GM12878 (cell line): Measurements from ENCODE around the gene SNRPN. TPM values are rescaled to one million over a fixed set of nuclear protein-coding genes. Genes with fewer than 3 reads are reported as not detected.

Experiments used
- ATF7 ChIP-seq: fragments of 450-650 bp; IDR thresholded peaks from 2 replicates; pipeline ENCODE4 v1.6.1; 2016; ENCODE audit warnings: low read depth, mild to moderate bottlenecking
- BRCA1 ChIP-seq: IDR thresholded peaks from 2 replicates; pipeline ENCODE4 v1.6.1; 2011; ENCODE audit warnings: low read depth, low read length, improper control_type of control experiment
- CBX5 ChIP-seq: sonication (generic); IDR thresholded peaks from 2 replicates; pipeline ENCODE4 v1.6.1; 2016; ENCODE audit warnings: low read depth, moderate library complexity, mild to moderate bottlenecking, inconsistent platforms
- CREB1 ChIP-seq: IDR thresholded peaks from 2 replicates; pipeline ENCODE4 v1.6.1; 2012; ENCODE audit warnings: low read depth, mild to moderate bottlenecking, inconsistent platforms
- EGR1 ChIP-seq, 2 experiments: IDR thresholded peaks; 1 replicate in 1 of 2; 2 replicates in 1 of 2; pipeline ENCODE4 v1.6.1; 2011 to 2012; ENCODE audit warnings: low read depth in 2 of 2, low read length in 2 of 2, borderline replicate concordance in 1 of 2, mild to moderate bottlenecking in 1 of 2, moderate library complexity in 1 of 2
- FOXM1 ChIP-seq: IDR thresholded peaks from 2 replicates; pipeline ENCODE4 v1.6.1; 2012; ENCODE audit warnings: low read depth, mild to moderate bottlenecking, inconsistent platforms, low read length, moderate library complexity
- NR2C2 ChIP-seq: IDR thresholded peaks from 2 replicates; pipeline ENCODE4 v1.6.1; 2011; ENCODE audit warnings: borderline replicate concordance, low read depth; ENCODE audit not compliant: control insufficient read depth, insufficient read length
- PAX5 ChIP-seq: IDR thresholded peaks from 2 replicates; pipeline ENCODE4 v1.6.1; 2011; ENCODE audit warnings: low read depth, low read length, borderline replicate concordance
- PML ChIP-seq: IDR thresholded peaks from 2 replicates; pipeline ENCODE4 v1.6.1; 2012; ENCODE audit warnings: low read length, inconsistent platforms
- RBBP5 ChIP-seq: fragments of 200-600 bp; sonication (generic); conservative IDR thresholded peaks from 2 replicates; pipeline ENCODE4 v1.6.1; 2016
- SIX5 ChIP-seq: IDR thresholded peaks from 2 replicates; pipeline ENCODE4 v1.6.1; 2011; ENCODE audit warnings: mild to moderate bottlenecking, low read depth, low read length, moderate library complexity; ENCODE audit not compliant: severe bottlenecking
- SRF ChIP-seq, 2 experiments: IDR thresholded peaks; 2 replicates each; pipeline ENCODE4 v1.6.1; 2011; ENCODE audit warnings: low read depth in 2 of 2, low read length in 2 of 2, mild to moderate bottlenecking in 1 of 2, moderate library complexity in 1 of 2
- SUZ12 ChIP-seq: fragments of 200-600 bp; sonication (generic); IDR thresholded peaks from one replicate; pipeline ENCODE4 v1.6.1; 2018; ENCODE audit warnings: antibody characterized with exemption, mild to moderate bottlenecking; ENCODE audit not compliant: unreplicated experiment
- TARDBP ChIP-seq: IDR thresholded peaks from 2 replicates; pipeline ENCODE4 v1.6.1; 2016; ENCODE audit warnings: borderline replicate concordance
- TBL1XR1 ChIP-seq: IDR thresholded peaks from 2 replicates; pipeline ENCODE4 v1.6.1; 2012; ENCODE audit warnings: low read depth, low read length, improper control_type of control experiment
- TCF7 ChIP-seq: IDR thresholded peaks from 2 replicates; pipeline ENCODE4 v1.6.1; 2014; ENCODE audit warnings: antibody characterized with exemption, borderline replicate concordance
- ZNF24 ChIP-seq: fragments of 450-650 bp; IDR thresholded peaks from 2 replicates; pipeline ENCODE4 v1.6.1; 2017; ENCODE audit warnings: antibody characterized with exemption, mild to moderate bottlenecking
- ZNF622 ChIP-seq: fragments of 450-650 bp; IDR thresholded peaks from 2 replicates; pipeline ENCODE4 v1.6.1; 2017; ENCODE audit warnings: mild to moderate bottlenecking, inconsistent platforms
- polyA plus RNA-seq, 11 experiments: library from polyadenylated mRNA; depleted of rRNA in 4 of 11; unstranded in 6 of 11; stranded (reverse) in 5 of 11; fragments of >200 nt; fragmentation: Nextera tagmentation in 4 of 11; fragmentation: Illumina TruSeq in 1 of 11; extraction: Ambion mirVana in 4 of 11; extraction: Trizol in 1 of 11; gene quantifications; 1 replicate in 1 of 11; 2 replicates in 10 of 11; pipeline versions ENCODE4 v1.2.1 to v1.2.3, GENCODE V29; 2011 to 2016; ENCODE audit warnings: inconsistent platforms in 2 of 11, missing spikeins in 2 of 11, low read depth in 1 of 11
- total RNA-seq, 4 experiments: library from RNA; depleted of rRNA in 3 of 4; stranded (reverse); fragments of >200 nt in 3 of 4; fragmentation: Illumina TruSeq in 1 of 4; extraction: Trizol in 1 of 4; gene quantifications; 2 replicates each; pipeline versions ENCODE4 v1.2.1 to v1.2.3, GENCODE V29; 2013 to 2021
- TF ChIP-seq, protein P1 (sequence below): fragments of 450-650 bp; IDR thresholded peaks from 2 replicates; pipeline ENCODE4 v1.6.1; 2017; ENCODE audit warnings: mild to moderate bottlenecking, low read depth, inconsistent platforms; ENCODE audit not compliant: poor library complexity, severe bottlenecking
- TF ChIP-seq, protein P2 (sequence below): fragments of 150-350 bp; IDR thresholded peaks from 2 replicates; pipeline ENCODE4 v1.6.1; 2016; ENCODE audit warnings: low read depth, low read length
- TF ChIP-seq, protein P3 (sequence below): fragments of 450-650 bp; IDR thresholded peaks from 2 replicates; pipeline ENCODE4 v1.6.1; 2017; ENCODE audit warnings: antibody characterized with exemption, mild to moderate bottlenecking, moderate library complexity
- TF ChIP-seq, protein P4 (sequence below): fragments of 450-650 bp; IDR thresholded peaks from 2 replicates; pipeline ENCODE4 v1.6.1; 2016; ENCODE audit warnings: mild to moderate bottlenecking

Gene SNRPN
- total and polyA plus RNA-seq, 10 of the 15 experiments (the other 5 are each of a cell fraction or from before 2014, with no cell fraction given), result 9.1 to 103 (median 45.5) TPM

DNA sequence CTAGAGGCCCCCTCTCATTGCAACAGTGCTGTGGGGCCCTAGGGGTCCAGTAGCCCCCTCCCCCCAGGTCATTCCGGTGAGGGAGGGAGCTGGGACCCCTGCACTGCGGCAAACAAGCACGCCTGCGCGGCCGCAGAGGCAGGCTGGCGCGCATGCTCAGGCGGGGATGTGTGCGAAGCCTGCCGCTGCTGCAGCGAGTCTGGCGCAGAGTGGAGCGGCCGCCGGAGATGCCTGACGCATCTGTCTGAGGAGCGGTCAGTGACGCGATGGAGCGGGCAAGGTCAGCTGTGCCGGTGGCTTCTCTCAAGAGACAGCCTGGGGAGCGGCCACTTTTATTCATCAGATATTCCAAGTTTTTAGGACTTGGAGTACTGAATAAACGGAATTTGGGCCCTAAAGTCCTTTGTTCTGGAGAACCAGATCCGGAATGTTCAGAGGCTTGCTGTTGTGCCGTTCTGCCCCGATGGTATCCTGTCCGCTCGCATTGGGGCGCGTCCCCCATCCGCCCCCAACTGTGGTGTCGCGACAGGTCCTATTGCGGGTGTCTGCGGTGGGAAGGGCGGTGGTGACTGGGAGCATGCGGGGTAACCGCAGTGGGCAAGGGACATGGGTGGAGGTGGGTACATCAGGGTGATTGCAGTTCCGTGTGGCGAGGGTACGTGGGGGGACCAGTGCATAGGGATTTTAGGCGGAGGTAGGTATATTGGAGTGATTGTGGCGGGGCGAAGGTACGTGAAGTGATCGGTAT is at the start of gene SNRPN, which contains the start of gene SNURF (continued):
- TF ChIP-seq, protein P1, sequence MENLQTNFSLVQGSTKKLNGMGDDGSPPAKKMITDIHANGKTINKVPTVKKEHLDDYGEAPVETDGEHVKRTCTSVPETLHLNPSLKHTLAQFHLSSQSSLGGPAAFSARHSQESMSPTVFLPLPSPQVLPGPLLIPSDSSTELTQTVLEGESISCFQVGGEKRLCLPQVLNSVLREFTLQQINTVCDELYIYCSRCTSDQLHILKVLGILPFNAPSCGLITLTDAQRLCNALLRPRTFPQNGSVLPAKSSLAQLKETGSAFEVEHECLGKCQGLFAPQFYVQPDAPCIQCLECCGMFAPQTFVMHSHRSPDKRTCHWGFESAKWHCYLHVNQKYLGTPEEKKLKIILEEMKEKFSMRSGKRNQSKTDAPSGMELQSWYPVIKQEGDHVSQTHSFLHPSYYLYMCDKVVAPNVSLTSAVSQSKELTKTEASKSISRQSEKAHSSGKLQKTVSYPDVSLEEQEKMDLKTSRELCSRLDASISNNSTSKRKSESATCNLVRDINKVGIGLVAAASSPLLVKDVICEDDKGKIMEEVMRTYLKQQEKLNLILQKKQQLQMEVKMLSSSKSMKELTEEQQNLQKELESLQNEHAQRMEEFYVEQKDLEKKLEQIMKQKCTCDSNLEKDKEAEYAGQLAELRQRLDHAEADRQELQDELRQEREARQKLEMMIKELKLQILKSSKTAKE, result no peak
- TF ChIP-seq ZNF622 (no peak), NR2C2 (no peak), RBBP5 (no peak), FOXM1 (no peak), ATF7 (no peak), EGR1 (IDR thresholded peaks at IDR 0.05; ENCODE audit: borderline replicate concordance in 1 of 2, low read depth in 2 of 2, low read length in 2 of 2) (no peak), CBX5 (no peak), PAX5 (no peak), TCF7 (no peak), SUZ12 (no peak), TARDBP (no peak), BRCA1 (no peak), SIX5 (no peak), PML (no peak), TBL1XR1 (no peak), CREB1 (no peak), SRF (IDR thresholded peaks at IDR 0.05; ENCODE audit: low read depth in 2 of 2, low read length in 2 of 2) (no peak), ZNF24 (no peak)
- TF ChIP-seq, protein P2, sequence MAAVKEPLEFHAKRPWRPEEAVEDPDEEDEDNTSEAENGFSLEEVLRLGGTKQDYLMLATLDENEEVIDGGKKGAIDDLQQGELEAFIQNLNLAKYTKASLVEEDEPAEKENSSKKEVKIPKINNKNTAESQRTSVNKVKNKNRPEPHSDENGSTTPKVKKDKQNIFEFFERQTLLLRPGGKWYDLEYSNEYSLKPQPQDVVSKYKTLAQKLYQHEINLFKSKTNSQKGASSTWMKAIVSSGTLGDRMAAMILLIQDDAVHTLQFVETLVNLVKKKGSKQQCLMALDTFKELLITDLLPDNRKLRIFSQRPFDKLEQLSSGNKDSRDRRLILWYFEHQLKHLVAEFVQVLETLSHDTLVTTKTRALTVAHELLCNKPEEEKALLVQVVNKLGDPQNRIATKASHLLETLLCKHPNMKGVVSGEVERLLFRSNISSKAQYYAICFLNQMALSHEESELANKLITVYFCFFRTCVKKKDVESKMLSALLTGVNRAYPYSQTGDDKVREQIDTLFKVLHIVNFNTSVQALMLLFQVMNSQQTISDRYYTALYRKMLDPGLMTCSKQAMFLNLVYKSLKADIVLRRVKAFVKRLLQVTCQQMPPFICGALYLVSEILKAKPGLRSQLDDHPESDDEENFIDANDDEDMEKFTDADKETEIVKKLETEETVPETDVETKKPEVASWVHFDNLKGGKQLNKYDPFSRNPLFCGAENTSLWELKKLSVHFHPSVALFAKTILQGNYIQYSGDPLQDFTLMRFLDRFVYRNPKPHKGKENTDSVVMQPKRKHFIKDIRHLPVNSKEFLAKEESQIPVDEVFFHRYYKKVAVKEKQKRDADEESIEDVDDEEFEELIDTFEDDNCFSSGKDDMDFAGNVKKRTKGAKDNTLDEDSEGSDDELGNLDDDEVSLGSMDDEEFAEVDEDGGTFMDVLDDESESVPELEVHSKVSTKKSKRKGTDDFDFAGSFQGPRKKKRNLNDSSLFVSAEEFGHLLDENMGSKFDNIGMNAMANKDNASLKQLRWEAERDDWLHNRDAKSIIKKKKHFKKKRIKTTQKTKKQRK, result no peak
- TF ChIP-seq, protein P3, sequence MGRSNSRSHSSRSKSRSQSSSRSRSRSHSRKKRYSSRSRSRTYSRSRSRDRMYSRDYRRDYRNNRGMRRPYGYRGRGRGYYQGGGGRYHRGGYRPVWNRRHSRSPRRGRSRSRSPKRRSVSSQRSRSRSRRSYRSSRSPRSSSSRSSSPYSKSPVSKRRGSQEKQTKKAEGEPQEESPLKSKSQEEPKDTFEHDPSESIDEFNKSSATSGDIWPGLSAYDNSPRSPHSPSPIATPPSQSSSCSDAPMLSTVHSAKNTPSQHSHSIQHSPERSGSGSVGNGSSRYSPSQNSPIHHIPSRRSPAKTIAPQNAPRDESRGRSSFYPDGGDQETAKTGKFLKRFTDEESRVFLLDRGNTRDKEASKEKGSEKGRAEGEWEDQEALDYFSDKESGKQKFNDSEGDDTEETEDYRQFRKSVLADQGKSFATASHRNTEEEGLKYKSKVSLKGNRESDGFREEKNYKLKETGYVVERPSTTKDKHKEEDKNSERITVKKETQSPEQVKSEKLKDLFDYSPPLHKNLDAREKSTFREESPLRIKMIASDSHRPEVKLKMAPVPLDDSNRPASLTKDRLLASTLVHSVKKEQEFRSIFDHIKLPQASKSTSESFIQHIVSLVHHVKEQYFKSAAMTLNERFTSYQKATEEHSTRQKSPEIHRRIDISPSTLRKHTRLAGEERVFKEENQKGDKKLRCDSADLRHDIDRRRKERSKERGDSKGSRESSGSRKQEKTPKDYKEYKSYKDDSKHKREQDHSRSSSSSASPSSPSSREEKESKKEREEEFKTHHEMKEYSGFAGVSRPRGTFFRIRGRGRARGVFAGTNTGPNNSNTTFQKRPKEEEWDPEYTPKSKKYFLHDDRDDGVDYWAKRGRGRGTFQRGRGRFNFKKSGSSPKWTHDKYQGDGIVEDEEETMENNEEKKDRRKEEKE, result no peak
- TF ChIP-seq, protein P4, sequence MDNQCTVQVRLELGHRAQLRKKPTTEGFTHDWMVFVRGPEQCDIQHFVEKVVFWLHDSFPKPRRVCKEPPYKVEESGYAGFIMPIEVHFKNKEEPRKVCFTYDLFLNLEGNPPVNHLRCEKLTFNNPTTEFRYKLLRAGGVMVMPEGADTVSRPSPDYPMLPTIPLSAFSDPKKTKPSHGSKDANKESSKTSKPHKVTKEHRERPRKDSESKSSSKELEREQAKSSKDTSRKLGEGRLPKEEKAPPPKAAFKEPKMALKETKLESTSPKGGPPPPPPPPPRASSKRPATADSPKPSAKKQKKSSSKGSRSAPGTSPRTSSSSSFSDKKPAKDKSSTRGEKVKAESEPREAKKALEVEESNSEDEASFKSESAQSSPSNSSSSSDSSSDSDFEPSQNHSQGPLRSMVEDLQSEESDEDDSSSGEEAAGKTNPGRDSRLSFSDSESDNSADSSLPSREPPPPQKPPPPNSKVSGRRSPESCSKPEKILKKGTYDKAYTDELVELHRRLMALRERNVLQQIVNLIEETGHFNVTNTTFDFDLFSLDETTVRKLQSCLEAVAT, result 0 out of 2 replicates have a peak, but pooled peaks have one; percentile 21
